Measurements from ENCODE around the gene INSIG2. TPM values are rescaled to one million over a fixed set of nuclear protein-coding genes. Genes with fewer than 3 reads are reported as not detected.

Gene INSIG2
- total RNA-seq, 1 experiment from 2014 or later, result 8.5 TPM

DNA sequence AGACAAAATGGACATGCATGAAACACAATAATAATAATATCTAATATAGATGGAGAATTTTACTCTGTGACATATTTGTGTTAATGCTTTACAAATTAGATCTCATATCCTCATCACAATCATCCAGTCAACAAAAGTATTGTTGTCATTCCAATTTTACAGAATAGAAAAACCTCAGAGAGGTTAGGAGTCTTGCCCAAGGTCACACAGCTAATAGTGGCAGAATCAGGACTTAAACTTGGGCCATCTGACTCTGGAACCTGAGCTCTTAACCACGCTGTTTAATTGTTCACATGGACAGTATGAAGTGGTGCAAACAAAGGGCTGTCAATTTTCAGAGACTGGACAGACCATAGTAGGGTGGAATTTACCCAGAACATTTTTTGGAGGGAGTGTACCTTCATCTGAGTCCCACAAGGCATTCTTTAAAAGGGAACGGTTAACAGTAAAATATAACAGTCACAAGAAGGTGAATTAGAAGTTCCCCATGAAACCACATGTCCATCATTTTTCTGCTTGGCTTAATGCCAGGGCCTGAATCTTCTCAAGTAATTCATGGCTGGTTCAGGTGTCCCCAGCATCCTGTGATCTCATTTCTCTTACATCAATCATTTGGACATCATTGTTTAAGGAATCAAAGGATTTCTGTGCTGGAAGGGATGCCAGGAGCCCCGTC, 39.0 kb upstream of the INSIG2 start:
- Histone ChIP-seq H3K27ac (ENCODE audit: low read length) (no peak overlapping the region), H3K4me3 (ENCODE audit: low read length) (no peak overlapping the region), H3K4me2 (ENCODE audit: low read length) (peak overlapping the region; percentile 64), H3K27me3 (ENCODE audit: low read length) (no peaks in the 10 kb centered on the region), H2AFZ (ENCODE audit: low read length) (no peak overlapping the region), H4K20me1 (ENCODE audit: low read length) (no peaks in the 10 kb centered on the region), H3K4me1 (ENCODE audit: insufficient read depth, low read length) (peaks cover 46% of the 10 kb centered on the region), H3F3A (ENCODE audit: low read length, unreplicated experiment) (no peaks in the 10 kb centered on the region), H3K9me2 (replicated peaks; ENCODE audit: low read length) (no peaks in the 10 kb centered on the region), H3K79me2 (ENCODE audit: low read length) (no peaks in the 10 kb centered on the region), H3K36me3 (ENCODE audit: low read depth, low read length) (no peaks in the 10 kb centered on the region), H3K9ac (ENCODE audit: low read length) (no peak overlapping the region), H3K9me3 (ENCODE audit: low read length) (no peaks in the 10 kb centered on the region)
- no peak for ATAC-seq
- no peak for TF ChIP-seq EZH2 (IDR thresholded peaks at IDR 0.05; ENCODE audit: low read length, unreplicated experiment)
- no TSS peak for BruUV-seq (replicated peaks)
- POLR2A ChIA-PET (ENCODE audit: unreplicated experiment), result no interaction called here
- peak; percentile 60 for DNase-seq
- intact Hi-C loops (cut with micrococcal nuclease), result loop anchor here (5.0 kb wide), 4 partner anchors 113 to 818 kb away; no protein-coding TSS in a partner anchor
- CTCF ChIA-PET, result no interaction called here

DNA sequence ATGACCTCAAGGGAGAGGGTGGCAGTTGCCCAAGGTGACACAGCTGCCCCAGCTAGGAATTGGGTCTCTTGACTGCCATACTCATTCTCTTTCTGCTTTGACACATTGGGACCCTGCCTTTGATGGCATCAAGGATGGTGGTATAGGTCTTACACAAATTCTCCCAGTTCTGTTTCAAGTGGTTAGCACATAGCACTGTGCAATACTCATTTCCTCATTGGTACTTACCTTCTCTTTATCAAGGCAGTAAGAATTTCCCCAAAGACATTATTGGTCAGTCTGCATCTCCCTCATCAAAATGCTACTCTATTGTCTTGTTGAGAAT, 38.5 kb upstream of the INSIG2 start:
- H2AFZ ChIP-seq (ENCODE audit: low read length), result 0 out of 2 replicates have a peak overlapping the region, but pooled peaks have one; percentile 8
- H3K4me3 ChIP-seq (ENCODE audit: low read length), result no peak overlapping the region

DNA sequence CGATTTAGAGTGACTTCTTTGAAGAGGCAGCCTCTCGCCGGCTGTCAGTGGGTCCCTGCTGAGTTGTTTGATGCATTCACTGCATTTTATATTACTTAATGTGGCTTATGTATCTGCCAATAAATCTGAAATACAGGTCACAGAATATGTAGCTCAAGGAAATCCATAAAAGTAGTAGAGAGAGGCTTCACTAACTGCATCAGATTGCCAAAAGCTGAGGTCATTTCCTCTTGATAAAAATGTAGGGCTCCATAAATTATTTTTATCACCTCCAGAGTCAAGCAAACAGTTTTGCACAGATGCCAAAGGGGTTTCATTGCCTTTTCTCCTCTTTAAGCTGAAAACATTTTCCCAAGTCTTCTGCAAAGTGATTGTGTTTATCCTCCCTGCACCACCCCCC, 37.9 kb upstream of the INSIG2 start:
- intact Hi-C loops (cut with micrococcal nuclease), result no loop called here
- no peaks in the 10 kb centered on the region for H3K36me3 ChIP-seq (ENCODE audit: low read depth, low read length)
- CTCF ChIA-PET, result interaction anchor here (0.7 to 1.0 kb wide), 2 partner anchors 39 to 47 kb away, joined by 3 to 4 read pairs; no protein-coding TSS in a partner anchor
- H2AFZ ChIP-seq (ENCODE audit: low read length), result peak overlapping the region; percentile 8; the same call in 1 of the 2 replicates
- H3K9me2 ChIP-seq (replicated peaks; ENCODE audit: low read length), result no peaks in the 10 kb centered on the region
- no peaks in the 10 kb centered on the region for H3F3A ChIP-seq (ENCODE audit: low read length, unreplicated experiment)
- H3K9ac ChIP-seq (ENCODE audit: low read length), result no peak overlapping the region
- DNase-seq (peak; percentile 67), ATAC-seq (peak; percentile 60)
- H3K4me2 ChIP-seq (ENCODE audit: low read length), result peak overlapping the region; percentile 64
- H3K79me2 ChIP-seq (ENCODE audit: low read length), result no peaks in the 10 kb centered on the region
- no TSS peak for BruUV-seq (replicated peaks)
- peak overlapping the region; percentile 43 for H3K27ac ChIP-seq (ENCODE audit: low read length)
- TF ChIP-seq, protein P1, sequence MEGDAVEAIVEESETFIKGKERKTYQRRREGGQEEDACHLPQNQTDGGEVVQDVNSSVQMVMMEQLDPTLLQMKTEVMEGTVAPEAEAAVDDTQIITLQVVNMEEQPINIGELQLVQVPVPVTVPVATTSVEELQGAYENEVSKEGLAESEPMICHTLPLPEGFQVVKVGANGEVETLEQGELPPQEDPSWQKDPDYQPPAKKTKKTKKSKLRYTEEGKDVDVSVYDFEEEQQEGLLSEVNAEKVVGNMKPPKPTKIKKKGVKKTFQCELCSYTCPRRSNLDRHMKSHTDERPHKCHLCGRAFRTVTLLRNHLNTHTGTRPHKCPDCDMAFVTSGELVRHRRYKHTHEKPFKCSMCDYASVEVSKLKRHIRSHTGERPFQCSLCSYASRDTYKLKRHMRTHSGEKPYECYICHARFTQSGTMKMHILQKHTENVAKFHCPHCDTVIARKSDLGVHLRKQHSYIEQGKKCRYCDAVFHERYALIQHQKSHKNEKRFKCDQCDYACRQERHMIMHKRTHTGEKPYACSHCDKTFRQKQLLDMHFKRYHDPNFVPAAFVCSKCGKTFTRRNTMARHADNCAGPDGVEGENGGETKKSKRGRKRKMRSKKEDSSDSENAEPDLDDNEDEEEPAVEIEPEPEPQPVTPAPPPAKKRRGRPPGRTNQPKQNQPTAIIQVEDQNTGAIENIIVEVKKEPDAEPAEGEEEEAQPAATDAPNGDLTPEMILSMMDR (conservative IDR thresholded peaks at IDR 0.05; ENCODE audit: low read depth, low read length), result no peak
- TF ChIP-seq EZH2phosphoT487 (IDR thresholded peaks at IDR 0.05; ENCODE audit: borderline replicate concordance, low read length) (no peak), EZH2 (IDR thresholded peaks at IDR 0.05; ENCODE audit: low read length, unreplicated experiment) (no peak)
- no peaks in the 10 kb centered on the region for H3K9me3 ChIP-seq (ENCODE audit: low read length)
- H3K4me3 ChIP-seq (ENCODE audit: low read length), result no peak overlapping the region
- POLR2A ChIA-PET (ENCODE audit: unreplicated experiment), result interaction anchor here (0.6 kb wide), 1 partner anchor 428 kb away, joined by 3 read pairs; no protein-coding TSS in a partner anchor
- H3K27me3 ChIP-seq (ENCODE audit: low read length), result no peaks in the 10 kb centered on the region
- H3K4me1 ChIP-seq (ENCODE audit: insufficient read depth, low read length), result peaks cover 43% of the 10 kb centered on the region
- no peaks in the 10 kb centered on the region for H4K20me1 ChIP-seq (ENCODE audit: low read length)

More for the DNA sequence above, 38.5 kb upstream of the INSIG2 start:
- DNase-seq, result no peak
- no peak overlapping the region for H3K9ac ChIP-seq (ENCODE audit: low read length)
- ChIA-PET CTCF (interaction anchor here (1.0 kb wide), 1 partner anchor 46 kb away, joined by 4 read pairs; no protein-coding TSS in a partner anchor), POLR2A (ENCODE audit: unreplicated experiment) (interaction anchor here (0.6 kb wide), 1 partner anchor 427 kb away, joined by 3 read pairs; no protein-coding TSS in a partner anchor)
- intact Hi-C loops (cut with micrococcal nuclease), result loop anchor here (5.0 kb wide), 4 partner anchors 113 to 818 kb away; no protein-coding TSS in a partner anchor
- no peaks in the 10 kb centered on the region for H3K79me2 ChIP-seq (ENCODE audit: low read length)
- H3K27me3 ChIP-seq (ENCODE audit: low read length), result no peaks in the 10 kb centered on the region
- peak overlapping the region; percentile 43 for H3K27ac ChIP-seq (ENCODE audit: low read length)
- BruUV-seq (replicated peaks), result no TSS peak
- no peaks in the 10 kb centered on the region for H3F3A ChIP-seq (ENCODE audit: low read length, unreplicated experiment)
- H4K20me1 ChIP-seq (ENCODE audit: low read length), result no peaks in the 10 kb centered on the region
- no peak for ATAC-seq
- TF ChIP-seq EZH2phosphoT487 (IDR thresholded peaks at IDR 0.05; ENCODE audit: borderline replicate concordance, low read length), result no peak
- TF ChIP-seq, protein P1 (conservative IDR thresholded peaks at IDR 0.05; ENCODE audit: low read depth, low read length), result no peak
- no peak for TF ChIP-seq EZH2 (IDR thresholded peaks at IDR 0.05; ENCODE audit: low read length, unreplicated experiment)
- H3K4me1 ChIP-seq (ENCODE audit: insufficient read depth, low read length), result peaks cover 43% of the 10 kb centered on the region
- no peaks in the 10 kb centered on the region for H3K9me3 ChIP-seq (ENCODE audit: low read length)
- no peaks in the 10 kb centered on the region for H3K9me2 ChIP-seq (replicated peaks; ENCODE audit: low read length)
- H3K36me3 ChIP-seq (ENCODE audit: low read depth, low read length), result no peaks in the 10 kb centered on the region
- peak overlapping the region; percentile 64 for H3K4me2 ChIP-seq (ENCODE audit: low read length)

Measured in PC-3 (cell line).